ENCODE data around the gene GORASP2.

The GORASP2 gene

GRCh38 chr2:170886386-170886785, 42.7 kb upstream of the GORASP2 start:
- Histone ChIP-seq H3K27me3 (replicated peaks; ENCODE audit: control insufficient read depth, insufficient read depth, low read length) (no peaks in the 10 kb centered on the region), H3K4me3 (replicated peaks; ENCODE audit: low read depth, low read length) (no peak overlapping the region), H3K36me3 (ENCODE audit: control insufficient read depth, insufficient read depth, low read length) (no peaks in the 10 kb centered on the region)
- TF ChIP-seq, protein P1, sequence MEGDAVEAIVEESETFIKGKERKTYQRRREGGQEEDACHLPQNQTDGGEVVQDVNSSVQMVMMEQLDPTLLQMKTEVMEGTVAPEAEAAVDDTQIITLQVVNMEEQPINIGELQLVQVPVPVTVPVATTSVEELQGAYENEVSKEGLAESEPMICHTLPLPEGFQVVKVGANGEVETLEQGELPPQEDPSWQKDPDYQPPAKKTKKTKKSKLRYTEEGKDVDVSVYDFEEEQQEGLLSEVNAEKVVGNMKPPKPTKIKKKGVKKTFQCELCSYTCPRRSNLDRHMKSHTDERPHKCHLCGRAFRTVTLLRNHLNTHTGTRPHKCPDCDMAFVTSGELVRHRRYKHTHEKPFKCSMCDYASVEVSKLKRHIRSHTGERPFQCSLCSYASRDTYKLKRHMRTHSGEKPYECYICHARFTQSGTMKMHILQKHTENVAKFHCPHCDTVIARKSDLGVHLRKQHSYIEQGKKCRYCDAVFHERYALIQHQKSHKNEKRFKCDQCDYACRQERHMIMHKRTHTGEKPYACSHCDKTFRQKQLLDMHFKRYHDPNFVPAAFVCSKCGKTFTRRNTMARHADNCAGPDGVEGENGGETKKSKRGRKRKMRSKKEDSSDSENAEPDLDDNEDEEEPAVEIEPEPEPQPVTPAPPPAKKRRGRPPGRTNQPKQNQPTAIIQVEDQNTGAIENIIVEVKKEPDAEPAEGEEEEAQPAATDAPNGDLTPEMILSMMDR (IDR thresholded peaks at IDR 0.05; ENCODE audit: insufficient read depth, low read length, poor library complexity, severe bottlenecking), result no peak
- DNase-seq (ENCODE audit: extremely low read depth, insufficient read length), result no peak

DNA sequence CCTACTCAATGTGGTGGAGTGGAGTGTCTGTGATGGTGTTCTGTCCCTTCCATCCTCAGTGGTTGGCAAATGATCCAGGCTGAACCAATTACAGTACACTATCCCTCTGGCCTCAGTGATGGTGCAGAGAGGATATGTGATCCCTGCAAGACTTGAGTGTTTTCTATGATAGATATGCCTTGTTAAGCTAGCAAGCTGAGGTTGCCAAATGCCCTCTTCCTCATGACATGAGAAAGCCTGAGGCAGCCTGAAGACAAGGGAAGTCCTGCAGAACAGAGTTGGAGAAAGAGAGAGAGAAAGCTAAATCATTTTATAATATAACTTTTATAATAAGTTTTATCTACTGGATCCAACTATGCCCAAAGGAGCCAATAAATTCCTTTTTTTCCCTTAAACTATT, 41.6 kb upstream of the GORASP2 start:
- H3K27me3 ChIP-seq (replicated peaks; ENCODE audit: control insufficient read depth, insufficient read depth, low read length), result no peaks in the 10 kb centered on the region
- TF ChIP-seq, protein P1 (IDR thresholded peaks at IDR 0.05; ENCODE audit: insufficient read depth, low read length, poor library complexity, severe bottlenecking), result no peak
- no peaks in the 10 kb centered on the region for H3K36me3 ChIP-seq (ENCODE audit: control insufficient read depth, insufficient read depth, low read length)
- no peak overlapping the region for H3K4me3 ChIP-seq (replicated peaks; ENCODE audit: low read depth, low read length)
- no peak for DNase-seq (ENCODE audit: extremely low read depth, insufficient read length)

GRCh38 chr2:170887896-170888295, 41.2 kb upstream of the GORASP2 start:
- H3K4me3 ChIP-seq (replicated peaks; ENCODE audit: low read depth, low read length), result no peak overlapping the region
- no peak for DNase-seq (ENCODE audit: extremely low read depth, insufficient read length)
- TF ChIP-seq, protein P1 (IDR thresholded peaks at IDR 0.05; ENCODE audit: insufficient read depth, low read length, poor library complexity, severe bottlenecking), result no peak
- H3K27me3 ChIP-seq (replicated peaks; ENCODE audit: control insufficient read depth, insufficient read depth, low read length), result no peaks in the 10 kb centered on the region
- no peaks in the 10 kb centered on the region for H3K36me3 ChIP-seq (ENCODE audit: control insufficient read depth, insufficient read depth, low read length)

DNA sequence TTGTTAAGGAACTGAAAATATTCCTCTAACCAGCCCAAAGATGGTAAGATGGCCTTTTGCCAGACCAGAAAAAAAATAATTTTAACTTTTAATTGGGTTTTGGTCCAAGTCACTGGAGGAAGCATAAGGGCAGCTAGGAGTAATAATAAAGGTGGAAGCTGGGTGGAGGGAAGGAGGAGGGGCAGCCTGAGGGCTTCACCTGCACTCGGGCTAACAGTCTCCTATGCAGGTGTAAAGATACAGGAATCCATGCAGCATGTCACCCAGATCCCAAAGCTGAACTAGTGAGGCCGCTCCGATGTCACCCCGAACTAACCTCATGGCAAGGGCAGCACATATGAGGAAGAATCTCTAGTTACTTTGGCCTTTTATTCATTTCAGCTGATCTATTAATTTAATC, 37.2 kb upstream of the GORASP2 start:
- DNase-seq (ENCODE audit: extremely low read depth, insufficient read length), result no peak
- TF ChIP-seq, protein P1 (IDR thresholded peaks at IDR 0.05; ENCODE audit: insufficient read depth, low read length, poor library complexity, severe bottlenecking), result no peak
- Histone ChIP-seq H3K36me3 (ENCODE audit: control insufficient read depth, insufficient read depth, low read length) (no peaks in the 10 kb centered on the region), H3K27me3 (replicated peaks; ENCODE audit: control insufficient read depth, insufficient read depth, low read length) (no peaks in the 10 kb centered on the region), H3K4me3 (replicated peaks; ENCODE audit: low read depth, low read length) (no peak overlapping the region)

DNA sequence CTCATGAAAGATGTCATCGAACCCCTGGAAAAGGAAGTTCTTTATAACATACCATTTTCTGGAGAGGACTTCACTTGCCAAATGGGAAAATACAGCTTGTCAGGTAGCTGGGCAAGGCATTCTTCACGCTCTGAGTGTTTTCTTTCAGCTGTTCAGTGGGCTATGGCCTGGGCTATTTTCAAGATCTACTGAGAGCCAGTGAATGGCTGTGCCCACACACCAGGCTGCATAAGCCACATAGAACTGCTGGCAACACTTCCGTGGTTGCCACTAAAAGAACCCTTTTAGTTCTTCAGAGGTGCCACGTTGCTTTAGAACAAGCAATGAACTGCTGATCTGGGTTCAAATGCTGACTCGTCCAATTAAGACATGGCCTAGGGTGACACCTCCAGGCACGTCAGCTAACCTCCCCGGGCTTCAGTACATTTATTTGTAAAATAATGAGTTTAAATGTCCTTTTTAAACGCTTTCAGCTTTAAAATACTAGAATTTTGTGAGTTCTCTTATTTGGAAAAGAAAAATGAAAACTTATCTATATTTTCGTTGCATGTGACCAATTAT, 36.6 kb upstream of the GORASP2 start:
- TF ChIP-seq, protein P1 (IDR thresholded peaks at IDR 0.05; ENCODE audit: insufficient read depth, low read length, poor library complexity, severe bottlenecking), result no peak
- Histone ChIP-seq H3K4me3 (replicated peaks; ENCODE audit: low read depth, low read length) (no peak overlapping the region), H3K27me3 (replicated peaks; ENCODE audit: control insufficient read depth, insufficient read depth, low read length) (no peaks in the 10 kb centered on the region), H3K36me3 (ENCODE audit: control insufficient read depth, insufficient read depth, low read length) (no peaks in the 10 kb centered on the region)
- DNase-seq (ENCODE audit: extremely low read depth, insufficient read length), result no peak
